T-helper 2 cell treated with Interferon-gamma antibody and Interleukin-4, amounts not matched to agents 100 ng/mL and 5 ng/mL, for 36 hours (primary cell): ENCODE data around the gene PHKA2. TPM values are rescaled to one million over a fixed set of nuclear protein-coding genes. Genes with fewer than 3 reads are reported as not detected.
"Not testable (repeated sequence)": the region's sequence is repeated elsewhere in the genome, so short reads cannot be mapped to it uniquely, and the experiment has no call there.

Experiments used
- intact Hi-C: fragments of 100-400 bp; cut with micrococcal nuclease; formaldehyde crosslinking; loops from one replicate; pipeline ENCODE4 v1.15.1; 2023
- total RNA-seq: library from RNA; stranded (reverse); gene quantifications from 2 replicates; pipeline ENCODE4 v1.2.3, GENCODE V29; 2022

PHKA2 gene
- total RNA-seq, 1 donor from 2014 or later = 19.9 TPM

- intact Hi-C loops = no loop called here
These were observed 110.6 kb downstream of the PHKA2 start for GRCh38 chrX:18873189-18873791.

- intact Hi-C loops = no loop called here
These were observed 111.3 kb downstream of the PHKA2 start for GRCh38 chrX:18872621-18873020.

- intact Hi-C loops = no loop called here
These were observed 111.9 kb downstream of the PHKA2 start for GRCh38 chrX:18871970-18872369.

GRCh38 chrX:18871161-18871890, 112.6 kb downstream of the PHKA2 start:
- intact Hi-C loops = no loop called here

GRCh38 chrX:18864390-18864920, 119.5 kb downstream of the PHKA2 start:
- intact Hi-C loops = no loop called here

GRCh38 chrX:18861511-18861910, 122.4 kb downstream of the PHKA2 start:
- intact Hi-C loops = no loop called here

GRCh38 chrX:18856645-18856997, 127.3 kb downstream of the PHKA2 start:
- intact Hi-C loops = no loop called here

GRCh38 chrX:18855919-18856644, 127.8 kb downstream of the PHKA2 start:
- intact Hi-C loops = no loop called here

GRCh38 chrX:18847901-18848300, 136.0 kb downstream of the PHKA2 start:
- intact Hi-C loops = not testable (repeated sequence)

Other genes with a start within 250 kb of the PHKA2 start
- not detected in 2 replicates for gene ADGRG2, start 138.4 kb upstream of the PHKA2 start, total RNA-seq